NT2/D1 (cell line): ENCODE data around the gene TEX48.

ENCODE experiments used
- SUZ12 ChIP-seq: IDR thresholded peaks from 2 replicates; pipeline ENCODE4 v1.6.1; 2011; ENCODE audit not compliant: insufficient read length, insufficient read depth; ENCODE audit errors: extremely low read depth
- YY1 ChIP-seq: IDR thresholded peaks from 2 replicates; pipeline ENCODE4 v1.6.1; 2011; ENCODE audit not compliant: insufficient read length, insufficient read depth
- ZNF274 ChIP-seq: IDR thresholded peaks from 2 replicates; pipeline ENCODE4 v1.6.1; 2011; ENCODE audit warnings: mild to moderate bottlenecking, low read depth, low read length

DNA sequence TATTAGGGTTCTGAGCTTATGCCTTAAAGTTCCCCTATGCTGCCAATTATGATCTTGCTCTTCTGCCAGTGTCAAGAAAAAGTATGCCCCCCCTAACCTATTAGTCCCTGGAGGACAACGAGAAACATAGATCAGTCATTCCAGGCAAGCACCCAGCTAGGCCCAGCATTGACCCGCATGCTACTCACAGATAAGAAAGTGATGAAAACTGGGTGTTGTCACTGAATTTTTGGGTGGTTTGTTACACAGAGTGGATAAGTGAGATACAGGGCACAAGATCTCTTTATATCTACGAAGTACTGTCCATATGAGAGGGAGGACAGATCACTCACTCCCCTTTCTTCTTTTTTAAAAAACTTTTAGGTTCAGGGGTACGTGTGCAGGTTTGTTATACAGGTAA, 6.4 kb upstream of the TEX48 start:
- TF ChIP-seq YY1 (no peak), ZNF274 (no peak), SUZ12 (no peak)
